ENCODE results near the gene DLX3.

Gene DLX3

GRCh38 chr17:49956780-49957179 lies 38.2 kb downstream of the DLX3 start:
- H3K79me1 ChIP-seq (ENCODE audit: low read length): no peaks in the 10 kb centered on the region
- WGBS (ENCODE audit: extremely low coverage, insufficient coverage, low lambda C conversion rate): no CpG with 5 or more reads among the region's 4 CpGs
- H2BK5ac ChIP-seq (ENCODE audit: low read length): no peak overlapping the region
- no peak overlapping the region for H4K5ac ChIP-seq (ENCODE audit: low read length)
- no peak overlapping the region for H4K8ac ChIP-seq (ENCODE audit: low read depth, low read length)
- H3K4me2 ChIP-seq (ENCODE audit: low read length): no peak overlapping the region
- H3K4me3 ChIP-seq (ENCODE audit: low read length): no peak overlapping the region
- H2BK15ac ChIP-seq (replicated peaks; ENCODE audit: low read depth): no peak overlapping the region
- no peak overlapping the region for H3K18ac ChIP-seq (ENCODE audit: low read length)
- no peaks in the 10 kb centered on the region for H3K36me3 ChIP-seq (ENCODE audit: control insufficient read depth, insufficient read depth, low read length)
- no peak for DNase-seq
- H3K4me1 ChIP-seq (ENCODE audit: control insufficient read depth, low read depth, low read length): no peaks in the 10 kb centered on the region
- H3K23ac ChIP-seq (ENCODE audit: low read length): no peak overlapping the region
- H3K27me3 ChIP-seq (ENCODE audit: insufficient read depth, low read length, poor library complexity): no peaks in the 10 kb centered on the region
- H3K4ac ChIP-seq (ENCODE audit: low read depth, low read length): no peak overlapping the region
- no peaks in the 10 kb centered on the region for H3K79me2 ChIP-seq (ENCODE audit: control insufficient read depth, insufficient read depth, low read length)
- H2BK120ac ChIP-seq (ENCODE audit: low read depth, low read length): no peak overlapping the region
- no peak overlapping the region for H2AK5ac ChIP-seq (ENCODE audit: low read length)
- H3K56ac ChIP-seq (ENCODE audit: low read length): no peak overlapping the region
- no peak overlapping the region for H3K9ac ChIP-seq (ENCODE audit: low read length)
- H3K27ac ChIP-seq (ENCODE audit: low read depth, low read length): no peak overlapping the region

GRCh38 chr17:49955157-49955556 lies 39.9 kb downstream of the DLX3 start:
- Histone ChIP-seq H3K23ac (ENCODE audit: low read length) (no peak overlapping the region), H4K5ac (ENCODE audit: low read length) (no peak overlapping the region), H3K79me1 (ENCODE audit: low read length) (no peaks in the 10 kb centered on the region), H2BK5ac (ENCODE audit: low read length) (no peak overlapping the region), H3K4me3 (ENCODE audit: low read length) (no peak overlapping the region), H2BK15ac (replicated peaks; ENCODE audit: low read depth) (no peak overlapping the region), H3K4me1 (ENCODE audit: control insufficient read depth, low read depth, low read length) (no peaks in the 10 kb centered on the region), H3K9ac (ENCODE audit: low read length) (no peak overlapping the region), H2AK5ac (ENCODE audit: low read length) (no peak overlapping the region), H3K4me2 (ENCODE audit: low read length) (no peak overlapping the region), H3K27me3 (ENCODE audit: insufficient read depth, low read length, poor library complexity) (no peaks in the 10 kb centered on the region), H4K8ac (ENCODE audit: low read depth, low read length) (no peak overlapping the region), H2BK120ac (ENCODE audit: low read depth, low read length) (no peak overlapping the region), H3K56ac (ENCODE audit: low read length) (no peak overlapping the region), H3K36me3 (ENCODE audit: control insufficient read depth, insufficient read depth, low read length) (no peaks in the 10 kb centered on the region), H3K4ac (ENCODE audit: low read depth, low read length) (no peak overlapping the region), H3K18ac (ENCODE audit: low read length) (no peak overlapping the region), H3K27ac (ENCODE audit: low read depth, low read length) (no peak overlapping the region), H3K79me2 (ENCODE audit: control insufficient read depth, insufficient read depth, low read length) (no peaks in the 10 kb centered on the region)
- WGBS (ENCODE audit: extremely low coverage, insufficient coverage, low lambda C conversion rate): no CpG with 5 or more reads among the region's 1 CpG
- no peak for DNase-seq

- Histone ChIP-seq H3K79me1 (ENCODE audit: low read length) (no peaks in the 10 kb centered on the region), H3K79me2 (ENCODE audit: control insufficient read depth, insufficient read depth, low read length) (no peaks in the 10 kb centered on the region), H3K23ac (ENCODE audit: low read length) (no peak overlapping the region), H3K4ac (ENCODE audit: low read depth, low read length) (no peak overlapping the region), H2AK5ac (ENCODE audit: low read length) (no peak overlapping the region), H3K4me3 (ENCODE audit: low read length) (no peak overlapping the region), H2BK5ac (ENCODE audit: low read length) (no peak overlapping the region), H3K56ac (ENCODE audit: low read length) (no peak overlapping the region), H3K9ac (ENCODE audit: low read length) (no peak overlapping the region), H3K18ac (ENCODE audit: low read length) (no peak overlapping the region), H4K5ac (ENCODE audit: low read length) (no peak overlapping the region), H3K4me1 (ENCODE audit: control insufficient read depth, low read depth, low read length) (no peaks in the 10 kb centered on the region), H2BK120ac (ENCODE audit: low read depth, low read length) (no peak overlapping the region), H3K27me3 (ENCODE audit: insufficient read depth, low read length, poor library complexity) (no peaks in the 10 kb centered on the region), H3K27ac (ENCODE audit: low read depth, low read length) (no peak overlapping the region), H4K8ac (ENCODE audit: low read depth, low read length) (no peak overlapping the region), H3K4me2 (ENCODE audit: low read length) (no peak overlapping the region), H2BK15ac (replicated peaks; ENCODE audit: low read depth) (no peak overlapping the region), H3K36me3 (ENCODE audit: control insufficient read depth, insufficient read depth, low read length) (no peaks in the 10 kb centered on the region)
- whole genome bisulfite sequencing (ENCODE audit: extremely low coverage, insufficient coverage, low lambda C conversion rate): no CpG with 5 or more reads among the region's 8 CpGs
- DNase-seq: no peak
Observed at GRCh38 chr17:49952912-49953497, 42.0 kb downstream of the DLX3 start.

- Histone ChIP-seq H3K56ac (ENCODE audit: low read length) (no peak overlapping the region), H2BK5ac (ENCODE audit: low read length) (no peak overlapping the region), H2BK120ac (ENCODE audit: low read depth, low read length) (no peak overlapping the region), H3K4me2 (ENCODE audit: low read length) (no peak overlapping the region), H3K18ac (ENCODE audit: low read length) (no peak overlapping the region), H3K27me3 (ENCODE audit: insufficient read depth, low read length, poor library complexity) (no peaks in the 10 kb centered on the region), H3K9ac (ENCODE audit: low read length) (no peak overlapping the region), H3K79me2 (ENCODE audit: control insufficient read depth, insufficient read depth, low read length) (no peaks in the 10 kb centered on the region), H3K4ac (ENCODE audit: low read depth, low read length) (no peak overlapping the region), H2AK5ac (ENCODE audit: low read length) (no peak overlapping the region), H4K5ac (ENCODE audit: low read length) (no peak overlapping the region), H3K4me3 (ENCODE audit: low read length) (no peak overlapping the region), H3K36me3 (ENCODE audit: control insufficient read depth, insufficient read depth, low read length) (no peaks in the 10 kb centered on the region), H3K79me1 (ENCODE audit: low read length) (no peaks in the 10 kb centered on the region), H3K4me1 (ENCODE audit: control insufficient read depth, low read depth, low read length) (no peaks in the 10 kb centered on the region), H3K27ac (ENCODE audit: low read depth, low read length) (no peak overlapping the region), H4K8ac (ENCODE audit: low read depth, low read length) (no peak overlapping the region), H2BK15ac (replicated peaks; ENCODE audit: low read depth) (no peak overlapping the region), H3K23ac (ENCODE audit: low read length) (no peak overlapping the region)
- no CpG with 5 or more reads among the region's 7 CpGs for WGBS (ENCODE audit: extremely low coverage, insufficient coverage, low lambda C conversion rate)
- peak; percentile 90 for DNase-seq
Observed at GRCh38 chr17:49952209-49952911, 42.7 kb downstream of the DLX3 start.

GRCh38 chr17:49951362-49952082 lies 43.5 kb downstream of the DLX3 start:
- H3K79me2 ChIP-seq (ENCODE audit: control insufficient read depth, insufficient read depth, low read length): no peaks in the 10 kb centered on the region
- H4K5ac ChIP-seq (ENCODE audit: low read length): no peak overlapping the region
- no peak overlapping the region for H3K4ac ChIP-seq (ENCODE audit: low read depth, low read length)
- no peak overlapping the region for H4K8ac ChIP-seq (ENCODE audit: low read depth, low read length)
- WGBS (ENCODE audit: extremely low coverage, insufficient coverage, low lambda C conversion rate): no CpG with 5 or more reads among the region's 14 CpGs
- H3K4me2 ChIP-seq (ENCODE audit: low read length): no peak overlapping the region
- H2AK5ac ChIP-seq (ENCODE audit: low read length): no peak overlapping the region
- H2BK120ac ChIP-seq (ENCODE audit: low read depth, low read length): no peak overlapping the region
- no peak overlapping the region for H3K56ac ChIP-seq (ENCODE audit: low read length)
- no peaks in the 10 kb centered on the region for H3K79me1 ChIP-seq (ENCODE audit: low read length)
- no peaks in the 10 kb centered on the region for H3K27me3 ChIP-seq (ENCODE audit: insufficient read depth, low read length, poor library complexity)
- no peak overlapping the region for H3K9ac ChIP-seq (ENCODE audit: low read length)
- no peak for DNase-seq
- H3K18ac ChIP-seq (ENCODE audit: low read length): no peak overlapping the region
- H3K36me3 ChIP-seq (ENCODE audit: control insufficient read depth, insufficient read depth, low read length): no peaks in the 10 kb centered on the region
- H3K27ac ChIP-seq (ENCODE audit: low read depth, low read length): no peak overlapping the region
- H2BK5ac ChIP-seq (ENCODE audit: low read length): no peak overlapping the region
- no peak overlapping the region for H3K4me3 ChIP-seq (ENCODE audit: low read length)
- no peaks in the 10 kb centered on the region for H3K4me1 ChIP-seq (ENCODE audit: control insufficient read depth, low read depth, low read length)
- no peak overlapping the region for H3K23ac ChIP-seq (ENCODE audit: low read length)
- H2BK15ac ChIP-seq (replicated peaks; ENCODE audit: low read depth): no peak overlapping the region

Measured in mesendoderm (in vitro differentiated cells).